Middle frontal gyrus (tissue), 1 donor: ENCODE data around the gene TBCD.

Source experiments
- DNase-seq: peaks from one replicate; pipeline ENCODE4 v3.0.0-alpha.2; 2015; ENCODE audit warnings: low spot score; ENCODE audit errors: extremely low spot score

Gene TBCD

GRCh38 chr17:82849076-82849945, 97.4 kb downstream of the TBCD start:
- DNase-seq, result no peak

GRCh38 chr17:82851381-82851780, 99.5 kb downstream of the TBCD start:
- DNase-seq, result no peak

- DNase-seq, result no peak
Observed at GRCh38 chr17:82854226-82854625, 102.4 kb downstream of the TBCD start.

- DNase-seq, result no peak
Observed at GRCh38 chr17:82856361-82856760, 104.5 kb downstream of the TBCD start.

- DNase-seq, result no peak
Observed at GRCh38 chr17:82858376-82859126, 106.7 kb downstream of the TBCD start.

- no peak for DNase-seq
Observed at GRCh38 chr17:82859431-82860403, 107.9 kb downstream of the TBCD start.

GRCh38 chr17:82860606-82861392, 108.9 kb downstream of the TBCD start:
- no peak for DNase-seq

- no peak for DNase-seq
Observed at GRCh38 chr17:82861393-82861775, 109.5 kb downstream of the TBCD start.

- no peak for DNase-seq
Observed at GRCh38 chr17:82862191-82862590, 110.3 kb downstream of the TBCD start.

- DNase-seq, result no peak
Observed at GRCh38 chr17:82862737-82863382, 111.0 kb downstream of the TBCD start.

- no peak for DNase-seq
Observed at GRCh38 chr17:82863383-82863940, 111.6 kb downstream of the TBCD start.

GRCh38 chr17:82863941-82864712, 112.3 kb downstream of the TBCD start:
- DNase-seq, result peak; percentile 16

- no peak for DNase-seq
Observed at GRCh38 chr17:82864713-82865248, 112.9 kb downstream of the TBCD start.

GRCh38 chr17:82865274-82865673, 113.4 kb downstream of the TBCD start:
- no peak for DNase-seq

GRCh38 chr17:82865774-82866395, 114.0 kb downstream of the TBCD start:
- DNase-seq, result no peak

- DNase-seq, result no peak
Observed at GRCh38 chr17:82866590-82867191, 114.8 kb downstream of the TBCD start.

GRCh38 chr17:82867763-82868325, 116.0 kb downstream of the TBCD start:
- DNase-seq, result no peak
